WERI-Rb-1 (cell line): Measurements from ENCODE around the gene CGNL1.

ENCODE experiments used
- DNase-seq: peaks from one replicate; pipeline ENCODE4 v3.0.0-alpha.2; 2020
- H3K27ac ChIP-seq: fragments of 250-450 bp; sonication (Bioruptor Pico); 2 replicates; pipeline ENCODE4 v1.5.1; 2020; ENCODE audit warnings: mild to moderate bottlenecking, moderate library complexity
- H3K27me3 ChIP-seq: fragments of 250-450 bp; sonication (Bioruptor Pico); 2 replicates; pipeline ENCODE4 v1.5.1; 2021; ENCODE audit warnings: mild to moderate bottlenecking, low read depth, moderate library complexity; ENCODE audit not compliant: insufficient read depth, severe bottlenecking
- H3K36me3 ChIP-seq: fragments of 250-450 bp; sonication (Bioruptor Pico); 2 replicates; pipeline ENCODE4 v1.5.1; 2020; ENCODE audit warnings: mild to moderate bottlenecking, moderate library complexity
- H3K4me3 ChIP-seq: 2 replicates; pipeline ENCODE4 v1.5.1; 2011; ENCODE audit warnings: low read depth, mild to moderate bottlenecking, control low read depth, low read length
- H3K9me3 ChIP-seq: fragments of 250-450 bp; sonication (Bioruptor Pico); 2 replicates; pipeline ENCODE4 v1.5.1; 2021; ENCODE audit warnings: mild to moderate bottlenecking, moderate library complexity; ENCODE audit not compliant: severe bottlenecking
- TF ChIP-seq, protein P1 (sequence below): IDR thresholded peaks from 2 replicates; pipeline ENCODE4 v1.5.1; 2011; ENCODE audit warnings: low read depth, mild to moderate bottlenecking, control low read depth, inconsistent platforms, low read length

CGNL1 gene

DNA sequence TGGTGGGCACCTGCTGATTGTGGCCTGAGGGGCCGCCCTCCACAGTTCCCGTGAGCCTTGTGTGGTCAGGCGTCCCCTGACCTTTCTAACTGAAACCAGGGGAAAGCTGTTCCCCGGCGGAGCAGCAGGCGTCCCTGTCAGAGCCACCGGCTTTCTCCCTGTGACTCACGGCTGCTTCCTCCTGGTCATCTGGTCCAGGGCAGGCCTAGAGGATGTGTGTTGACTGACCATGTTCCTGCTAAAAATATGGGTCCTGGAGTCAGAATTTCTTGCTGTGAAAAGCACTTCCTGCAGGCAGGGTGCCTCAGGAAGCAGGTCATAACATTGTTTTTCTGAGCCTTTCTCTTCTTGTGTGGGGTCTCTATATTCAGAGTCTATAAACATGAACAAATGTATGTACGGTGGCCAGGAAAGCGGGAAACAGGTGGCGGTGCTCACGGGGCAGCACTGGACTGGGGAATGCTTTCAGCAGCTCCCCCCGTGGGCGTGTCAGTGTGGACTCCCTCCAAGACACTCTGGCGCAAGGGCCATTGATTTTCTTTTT lies 38.4 kb upstream of the CGNL1 start:
- peaks cover 8% of the 10 kb centered on the region for H3K9me3 ChIP-seq
- DNase-seq = no peak

DNA sequence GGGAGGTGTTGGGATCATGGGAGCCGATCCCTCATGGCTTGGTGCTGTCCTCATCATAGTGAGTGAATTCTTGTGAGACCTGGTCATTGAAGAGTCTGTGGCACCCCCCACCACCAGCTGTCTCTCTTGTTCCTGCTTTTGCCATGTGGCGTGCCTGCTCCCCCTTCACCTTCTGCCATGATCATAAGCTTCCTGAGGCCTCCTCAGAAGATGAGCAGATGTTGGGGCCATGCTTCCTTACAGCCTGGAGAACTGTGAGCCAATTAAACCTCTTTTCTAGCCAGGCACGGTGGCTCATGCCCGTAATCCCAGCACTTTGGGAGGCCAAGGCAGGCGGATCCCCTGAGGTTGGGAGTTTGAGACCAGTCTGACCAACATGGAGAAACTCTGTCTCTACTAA lies 37.0 kb upstream of the CGNL1 start:
- no peak overlapping the region; the same call in 1 of the 2 replicates for H3K27ac ChIP-seq
- H3K36me3 ChIP-seq = no peaks in the 10 kb centered on the region
- peak; percentile 60 for DNase-seq
- H3K9me3 ChIP-seq = peaks cover 8% of the 10 kb centered on the region
- no peaks in the 10 kb centered on the region for H3K27me3 ChIP-seq
- H3K4me3 ChIP-seq = no peak overlapping the region
- TF ChIP-seq, protein P1, sequence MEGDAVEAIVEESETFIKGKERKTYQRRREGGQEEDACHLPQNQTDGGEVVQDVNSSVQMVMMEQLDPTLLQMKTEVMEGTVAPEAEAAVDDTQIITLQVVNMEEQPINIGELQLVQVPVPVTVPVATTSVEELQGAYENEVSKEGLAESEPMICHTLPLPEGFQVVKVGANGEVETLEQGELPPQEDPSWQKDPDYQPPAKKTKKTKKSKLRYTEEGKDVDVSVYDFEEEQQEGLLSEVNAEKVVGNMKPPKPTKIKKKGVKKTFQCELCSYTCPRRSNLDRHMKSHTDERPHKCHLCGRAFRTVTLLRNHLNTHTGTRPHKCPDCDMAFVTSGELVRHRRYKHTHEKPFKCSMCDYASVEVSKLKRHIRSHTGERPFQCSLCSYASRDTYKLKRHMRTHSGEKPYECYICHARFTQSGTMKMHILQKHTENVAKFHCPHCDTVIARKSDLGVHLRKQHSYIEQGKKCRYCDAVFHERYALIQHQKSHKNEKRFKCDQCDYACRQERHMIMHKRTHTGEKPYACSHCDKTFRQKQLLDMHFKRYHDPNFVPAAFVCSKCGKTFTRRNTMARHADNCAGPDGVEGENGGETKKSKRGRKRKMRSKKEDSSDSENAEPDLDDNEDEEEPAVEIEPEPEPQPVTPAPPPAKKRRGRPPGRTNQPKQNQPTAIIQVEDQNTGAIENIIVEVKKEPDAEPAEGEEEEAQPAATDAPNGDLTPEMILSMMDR = no peak

More for the DNA sequence above, 38.4 kb upstream of the CGNL1 start:
- Histone ChIP-seq H3K36me3 (no peaks in the 10 kb centered on the region), H3K27me3 (no peaks in the 10 kb centered on the region), H3K27ac (no peak overlapping the region; the same call in 1 of the 2 replicates), H3K4me3 (no peak overlapping the region)
- TF ChIP-seq, protein P1 = no peak

DNA sequence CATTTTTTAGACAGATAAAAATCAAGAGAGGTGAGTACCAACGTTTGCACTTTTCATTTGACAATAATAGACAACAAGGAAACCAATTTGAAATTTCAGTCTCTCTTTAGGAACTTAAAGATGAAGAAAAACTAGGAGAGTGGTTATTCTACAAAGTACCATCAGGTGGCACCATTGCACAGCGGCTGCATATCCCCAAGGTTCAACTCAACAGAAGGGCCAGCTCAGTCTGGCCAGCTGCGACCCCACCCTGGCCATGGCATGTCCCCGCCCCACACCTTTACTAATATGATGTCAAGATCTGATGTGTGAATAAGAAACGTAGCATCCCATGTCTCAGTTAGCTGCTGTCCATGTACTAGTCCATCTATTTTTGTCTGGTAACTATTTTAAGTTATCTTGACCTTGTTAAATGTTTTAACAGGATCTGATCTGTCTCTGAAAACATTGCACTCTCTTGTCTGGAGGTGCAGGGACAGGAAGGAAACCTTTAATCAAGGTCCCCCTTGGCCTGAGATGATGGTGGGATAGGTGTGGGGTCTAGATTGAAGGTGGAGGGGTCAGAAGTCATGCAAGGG lies 35.5 kb upstream of the CGNL1 start:
- peak; percentile 63 for DNase-seq
- no peak overlapping the region for H3K27ac ChIP-seq
- no peaks in the 10 kb centered on the region for H3K36me3 ChIP-seq
- H3K27me3 ChIP-seq = no peaks in the 10 kb centered on the region
- TF ChIP-seq, protein P1 = peak; percentile 73
- no peak overlapping the region for H3K4me3 ChIP-seq
- peaks cover 8% of the 10 kb centered on the region for H3K9me3 ChIP-seq

DNA sequence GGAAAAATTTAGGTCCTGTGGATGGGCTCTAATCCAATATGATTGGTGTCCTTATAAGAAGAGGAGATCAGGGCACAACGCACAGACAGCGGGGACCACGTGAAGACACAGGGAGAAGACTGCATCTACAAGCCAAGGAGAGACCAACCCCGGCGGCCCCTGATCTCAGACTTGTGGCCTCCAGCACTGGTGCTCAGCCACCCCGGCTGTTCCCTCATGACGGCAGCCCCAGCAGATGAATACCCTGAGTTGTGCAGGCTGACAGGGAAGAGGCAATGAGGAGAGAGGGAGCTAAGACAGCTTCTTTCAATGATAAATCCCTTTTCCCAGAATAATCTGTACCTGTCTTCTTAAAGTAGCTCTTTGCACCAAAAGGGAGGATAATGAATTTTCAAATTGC lies 33.3 kb upstream of the CGNL1 start:
- Histone ChIP-seq H3K9me3 (peaks cover 8% of the 10 kb centered on the region), H3K4me3 (no peak overlapping the region), H3K27me3 (no peaks in the 10 kb centered on the region), H3K27ac (peak overlapping the region; percentile 12), H3K36me3 (no peaks in the 10 kb centered on the region)
- peak; percentile 50 for DNase-seq
- TF ChIP-seq, protein P1 = no peak

DNA sequence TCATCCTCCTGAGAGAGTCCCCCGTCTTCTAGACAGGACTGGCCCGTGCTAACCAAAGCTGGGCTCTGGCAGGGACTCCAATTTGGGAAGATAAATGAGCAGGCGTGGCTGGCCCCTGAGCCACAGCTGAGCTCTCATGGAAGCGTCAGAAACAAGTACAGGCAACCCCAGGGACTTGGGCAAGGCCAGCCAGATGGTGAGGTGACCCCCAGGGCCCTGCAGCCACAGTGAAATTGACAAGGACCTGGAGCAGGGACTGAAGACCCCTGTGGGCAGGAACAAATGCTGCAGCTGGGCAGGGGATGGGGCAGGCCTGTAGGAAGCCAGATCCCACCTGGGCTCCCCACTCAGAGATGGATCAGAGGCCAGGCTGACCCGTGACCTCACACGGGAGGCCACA lies 32.8 kb upstream of the CGNL1 start:
- Histone ChIP-seq H3K9me3 (peaks cover 10% of the 10 kb centered on the region), H3K36me3 (no peaks in the 10 kb centered on the region), H3K4me3 (no peak overlapping the region), H3K27ac (peak overlapping the region; percentile 12), H3K27me3 (no peaks in the 10 kb centered on the region)
- TF ChIP-seq, protein P1 = no peak
- peak; percentile 39 for DNase-seq

DNA sequence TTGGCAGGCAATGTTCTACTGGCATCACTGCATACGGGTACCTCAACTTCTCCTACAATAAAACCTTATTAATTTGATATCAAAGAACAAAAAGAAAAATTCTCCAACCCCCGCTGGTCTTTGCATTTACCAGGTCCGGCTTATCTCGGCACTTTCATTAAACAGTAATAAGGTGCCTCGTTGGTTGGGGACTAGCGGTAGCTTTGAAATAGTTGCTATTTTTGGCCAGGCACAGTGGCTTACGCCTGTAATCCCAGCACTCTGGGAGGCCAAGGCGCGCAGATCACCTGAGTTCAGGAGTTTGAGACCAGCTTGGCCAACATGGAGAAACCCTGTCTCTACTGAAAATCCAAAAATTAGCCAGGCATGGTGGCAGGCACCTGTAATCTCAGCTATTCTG lies 32.0 kb upstream of the CGNL1 start:
- TF ChIP-seq, protein P1 = no peak

More for the DNA sequence above, 32.0 kb upstream of the CGNL1 start:
- no peak overlapping the region for H3K27ac ChIP-seq
- no peaks in the 10 kb centered on the region for H3K36me3 ChIP-seq
- H3K27me3 ChIP-seq = no peaks in the 10 kb centered on the region
- peak; percentile 50 for DNase-seq
- H3K9me3 ChIP-seq = peaks cover 3% of the 10 kb centered on the region
- H3K4me3 ChIP-seq = no peak overlapping the region
